HG03066 (cell line): ENCODE data around the gene TTLL3.
"Not testable (repeated sequence)": the region's sequence is repeated elsewhere in the genome, so short reads cannot be mapped to it uniquely, and the experiment has no call there.

ENCODE experiments used
- ATAC-seq: cut with Tn5 transposase; IDR thresholded peaks from one replicate; pipeline ENCODE4 v1.9.1; 2021; ENCODE audit warnings: low read depth; ENCODE audit not compliant: unreplicated experiment

Gene TTLL3, protein sequence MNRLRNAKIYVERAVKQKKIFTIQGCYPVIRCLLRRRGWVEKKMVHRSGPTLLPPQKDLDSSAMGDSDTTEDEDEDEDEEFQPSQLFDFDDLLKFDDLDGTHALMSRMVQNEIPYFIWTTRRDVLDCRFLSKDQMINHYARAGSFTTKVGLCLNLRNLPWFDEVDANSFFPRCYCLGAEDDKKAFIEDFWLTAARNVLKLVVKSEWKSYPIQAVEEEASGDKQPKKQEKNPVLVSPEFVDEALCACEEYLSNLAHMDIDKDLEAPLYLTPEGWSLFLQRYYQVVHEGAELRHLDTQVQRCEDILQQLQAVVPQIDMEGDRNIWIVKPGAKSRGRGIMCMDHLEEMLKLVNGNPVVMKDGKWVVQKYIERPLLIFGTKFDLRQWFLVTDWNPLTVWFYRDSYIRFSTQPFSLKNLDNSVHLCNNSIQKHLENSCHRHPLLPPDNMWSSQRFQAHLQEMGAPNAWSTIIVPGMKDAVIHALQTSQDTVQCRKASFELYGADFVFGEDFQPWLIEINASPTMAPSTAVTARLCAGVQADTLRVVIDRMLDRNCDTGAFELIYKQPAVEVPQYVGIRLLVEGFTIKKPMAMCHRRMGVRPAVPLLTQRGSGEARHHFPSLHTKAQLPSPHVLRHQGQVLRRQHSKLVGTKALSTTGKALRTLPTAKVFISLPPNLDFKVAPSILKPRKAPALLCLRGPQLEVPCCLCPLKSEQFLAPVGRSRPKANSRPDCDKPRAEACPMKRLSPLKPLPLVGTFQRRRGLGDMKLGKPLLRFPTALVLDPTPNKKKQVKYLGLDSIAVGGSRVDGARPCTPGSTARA

DNA sequence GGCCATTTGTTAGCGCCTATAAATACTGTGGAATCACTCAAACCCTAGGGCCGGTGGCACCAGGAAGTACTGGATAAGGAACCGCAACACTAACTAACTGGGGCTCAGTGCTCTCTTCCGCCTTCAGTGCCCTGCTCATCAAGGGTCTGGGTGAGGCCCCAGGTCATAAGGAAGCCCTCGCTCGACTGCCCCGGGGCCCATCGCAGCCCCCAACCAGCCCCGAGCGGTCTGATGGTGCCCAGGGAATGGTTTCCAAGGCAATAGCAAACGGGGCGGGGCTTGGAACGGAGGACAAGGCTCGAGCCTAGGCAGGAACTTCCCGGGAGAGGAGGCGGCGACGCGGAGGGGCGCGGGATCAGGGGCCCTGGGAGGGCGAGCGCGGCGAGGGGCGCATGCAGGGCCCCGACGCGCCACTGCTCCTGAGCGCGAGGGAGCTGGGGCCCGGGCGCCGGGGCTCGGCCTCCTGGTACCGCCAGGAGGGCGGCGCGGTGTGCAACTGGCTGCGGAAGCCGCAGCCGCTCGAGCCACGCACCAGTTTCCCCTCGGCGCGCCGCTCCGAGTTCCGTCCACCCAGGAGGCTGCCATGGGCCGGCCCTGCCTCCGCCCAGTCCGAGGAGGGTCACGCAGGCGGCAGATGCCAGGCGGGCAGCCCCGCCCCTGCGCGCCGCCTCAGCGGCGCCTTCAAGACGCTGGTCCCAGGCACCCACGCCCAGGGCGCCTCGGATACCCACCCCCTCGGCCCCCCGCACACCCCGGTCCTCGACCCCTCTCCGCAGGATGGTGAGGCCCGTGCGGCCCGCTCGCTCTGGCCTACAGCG is at the start of gene TTLL3:
TTLL3 (plus strand) TSS at position 648 of the 818 bp plus-strand sequence. CDS start 400 bp downstream, outside the sequence.
- ATAC-seq, result peak; percentile 48

DNA sequence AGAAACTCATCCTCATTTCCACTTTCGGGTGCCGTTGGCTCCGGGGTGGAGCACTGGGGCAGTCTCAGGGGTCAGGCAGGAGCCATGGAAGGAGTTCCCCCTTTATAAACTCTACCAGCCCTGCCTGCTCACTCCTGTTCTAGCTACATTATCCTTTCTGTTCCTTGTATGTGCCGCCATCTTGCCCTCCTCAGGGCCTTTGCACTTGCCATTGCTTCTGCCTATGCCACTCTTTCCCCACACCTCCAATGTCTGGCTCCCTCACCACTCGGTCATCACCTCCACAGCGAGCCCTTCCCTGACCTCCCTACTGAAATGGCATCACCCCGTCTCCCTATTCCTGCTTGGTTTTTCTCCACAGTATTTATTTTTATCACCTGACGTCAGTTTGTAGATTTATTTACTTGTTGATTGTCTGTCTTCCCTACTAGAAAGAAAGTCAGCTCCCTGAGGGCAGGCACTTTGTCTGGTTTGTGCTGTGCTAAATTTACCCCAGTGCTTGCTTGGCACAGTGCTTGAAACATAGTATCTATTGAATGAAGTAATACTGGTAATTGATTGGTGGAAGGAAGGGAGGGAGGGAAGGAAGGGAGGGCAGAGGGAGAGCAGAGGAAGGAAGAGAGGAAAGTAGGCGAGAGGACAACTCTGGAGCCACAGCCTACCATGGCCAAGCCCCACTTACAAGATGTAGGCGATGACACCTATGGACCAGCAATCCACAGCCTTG is 49.1 kb upstream of the TTLL3 start:
- no peak for ATAC-seq

DNA sequence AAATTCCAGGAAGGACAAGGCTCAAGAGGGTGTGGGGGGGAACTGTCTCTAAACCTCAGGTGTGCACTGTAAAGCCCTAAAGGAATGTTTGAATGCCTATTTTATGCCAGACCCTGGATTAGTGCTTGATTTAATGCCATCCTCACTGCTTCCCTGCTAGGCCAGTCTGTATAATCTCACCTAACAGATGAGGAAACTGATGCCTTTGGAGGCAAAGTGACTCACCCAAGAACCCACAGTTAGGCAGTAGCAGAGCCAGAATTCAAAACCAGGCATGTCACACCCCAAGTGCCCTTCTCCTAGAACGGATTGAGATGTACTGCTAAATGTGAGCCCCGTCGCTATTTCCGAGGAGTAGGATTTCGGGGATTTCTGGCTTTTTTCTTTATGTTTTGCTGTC is 48.1 kb upstream of the TTLL3 start:
- no peak for ATAC-seq

DNA sequence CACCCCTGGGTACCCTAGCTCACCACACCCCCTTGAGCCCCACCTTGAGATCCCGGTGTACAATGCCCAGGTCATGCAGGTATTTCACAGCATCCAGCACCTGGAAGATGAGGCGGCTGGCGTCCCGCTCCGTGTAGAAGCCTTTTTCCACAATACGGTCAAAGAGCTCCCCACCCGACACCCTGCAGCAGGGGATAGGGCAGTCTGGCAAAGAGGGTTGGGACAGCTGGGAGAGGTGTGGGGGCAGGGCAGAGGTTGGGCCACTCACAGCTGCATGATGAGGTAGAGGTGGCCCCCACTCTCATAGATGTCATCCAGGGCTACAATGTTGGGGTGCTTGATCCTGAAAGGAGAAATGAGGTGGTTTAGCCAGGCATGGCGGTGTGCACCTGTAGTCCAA is 47.2 kb upstream of the TTLL3 start:
- no peak for ATAC-seq

DNA sequence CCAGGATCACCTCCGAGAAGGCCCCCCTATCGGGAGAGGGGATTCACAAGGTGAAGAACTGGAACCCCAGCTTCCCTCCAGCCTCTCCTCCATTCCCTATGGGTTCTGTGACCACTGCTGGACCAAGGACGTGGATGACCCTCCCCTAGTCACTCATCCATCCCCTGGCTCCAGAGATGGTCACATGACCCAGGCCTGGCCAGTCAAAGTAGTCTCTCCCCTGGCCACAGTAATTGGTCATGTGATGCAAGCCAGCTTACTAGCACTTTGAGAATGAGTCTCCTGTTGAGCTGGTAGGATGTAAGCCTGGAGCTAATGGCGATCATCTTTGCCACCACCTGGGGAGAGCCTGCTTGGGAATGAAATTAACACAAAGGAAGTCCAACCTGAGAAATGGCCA is 44.2 kb upstream of the TTLL3 start:
- no peak for ATAC-seq

DNA sequence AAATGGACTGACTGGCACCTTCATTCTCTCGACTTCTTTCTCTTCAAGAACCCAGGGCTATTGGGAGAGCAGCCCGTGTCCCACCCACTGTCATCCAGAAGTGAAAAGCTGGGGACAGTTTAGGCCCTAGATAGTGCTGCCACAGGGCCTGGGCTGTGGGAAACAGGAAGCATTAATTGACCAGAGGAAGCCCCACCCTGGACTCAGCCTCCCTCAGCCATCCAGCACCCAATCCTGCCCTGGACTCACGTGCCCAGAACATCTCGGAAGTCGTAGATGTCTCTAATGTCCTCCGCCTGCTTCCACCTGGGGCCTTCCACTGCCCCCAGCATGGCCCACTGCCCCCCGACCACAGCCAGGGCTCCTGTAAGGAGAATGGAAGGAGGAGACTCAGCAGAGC is 42.6 kb upstream of the TTLL3 start:
- no peak for ATAC-seq

DNA sequence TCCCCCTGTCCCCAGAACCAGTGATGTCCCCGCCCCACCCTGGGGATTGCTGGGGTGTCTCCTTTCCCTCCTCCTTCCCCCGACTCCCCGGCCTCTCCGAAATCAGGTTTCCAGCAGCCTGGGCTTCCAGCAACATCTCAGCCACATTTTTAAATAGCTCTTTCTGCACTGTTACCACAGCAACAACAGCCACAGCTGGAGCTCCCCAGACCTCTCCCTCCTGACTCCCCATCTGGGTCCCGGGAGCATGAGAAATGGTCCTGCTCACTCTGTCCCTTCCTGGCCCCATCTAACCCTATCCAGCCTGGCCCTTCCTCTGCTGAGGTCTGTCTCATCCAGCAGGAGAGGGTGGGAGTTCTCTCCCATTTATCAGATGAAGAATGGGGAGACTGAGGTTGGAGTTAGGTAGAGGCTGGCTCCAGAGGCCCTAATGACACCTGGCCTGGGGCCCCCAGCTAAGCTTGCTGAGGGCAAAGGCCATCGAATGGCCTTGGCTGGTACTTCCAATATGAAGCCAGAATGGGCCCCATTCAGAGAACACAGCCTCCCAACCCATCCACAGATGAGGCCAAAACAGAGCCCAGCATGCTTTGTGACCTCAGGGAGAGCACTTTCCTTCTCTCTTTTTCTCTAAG is 41.8 kb upstream of the TTLL3 start:
- ATAC-seq, result no peak

DNA sequence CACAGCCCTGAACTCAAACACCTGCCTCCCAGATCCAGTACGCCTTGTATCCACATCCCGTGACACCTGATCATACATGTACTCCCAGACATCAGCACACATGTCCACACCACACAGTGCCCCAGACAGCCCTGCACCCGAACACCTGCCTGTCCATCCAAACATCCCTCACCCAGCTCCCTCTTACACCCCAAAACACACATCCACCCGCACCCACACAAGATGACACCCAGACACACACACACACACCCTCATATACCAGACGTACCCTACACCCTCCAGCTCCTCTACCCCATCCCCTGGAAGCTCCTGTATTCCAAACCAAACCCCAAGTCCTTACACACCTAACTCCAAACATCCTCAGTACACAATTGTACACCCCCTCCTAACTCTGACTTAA is 41.0 kb upstream of the TTLL3 start:
- no peak for ATAC-seq

DNA sequence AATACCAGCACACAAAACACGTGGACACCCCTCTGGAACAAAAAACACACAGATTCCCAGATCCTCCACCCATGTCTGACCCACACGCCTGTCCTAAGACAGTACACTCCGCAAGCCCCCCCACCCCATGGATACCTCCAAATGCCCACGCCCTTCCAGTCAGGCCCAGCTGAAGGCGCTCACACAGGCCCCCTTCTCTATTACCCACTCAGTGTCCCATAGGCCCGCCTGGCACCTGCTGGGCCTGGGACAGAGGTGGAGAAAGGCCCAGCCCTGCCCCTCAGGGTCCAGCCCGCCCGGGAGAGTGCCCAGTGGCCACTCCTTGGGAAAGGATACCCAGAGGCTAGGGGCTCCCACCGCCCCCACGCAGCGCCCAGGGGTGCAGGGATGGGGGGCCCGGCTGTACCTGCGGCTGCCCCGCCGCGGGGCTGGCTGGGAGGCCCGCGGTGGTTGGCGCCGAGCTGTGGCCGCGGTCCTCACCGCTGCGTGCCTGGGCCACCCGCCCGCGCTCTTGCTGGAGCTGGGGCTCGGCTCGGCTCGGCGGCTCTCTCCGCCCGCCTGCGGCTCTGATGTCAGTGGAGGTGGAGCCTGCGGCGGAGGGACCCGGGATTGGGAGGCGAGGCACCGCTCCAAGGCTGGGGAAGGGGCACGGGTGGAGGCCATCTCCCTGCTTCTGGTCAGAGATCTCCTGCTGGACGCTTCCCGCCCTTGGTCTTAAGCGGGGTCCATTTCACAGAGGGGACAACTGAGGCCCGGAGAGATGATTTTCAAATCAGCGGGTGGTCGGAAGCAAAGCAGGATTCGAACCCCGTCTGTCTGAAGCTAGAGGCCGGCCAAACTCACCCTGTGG is 40.4 kb upstream of the TTLL3 start, which contains the start of gene CAMK1:
CAMK1 (minus strand) TSS at position 522 of the 850 bp plus-strand sequence. CDS start 2,198 bp downstream, outside the sequence.
- ATAC-seq, result no peak

DNA sequence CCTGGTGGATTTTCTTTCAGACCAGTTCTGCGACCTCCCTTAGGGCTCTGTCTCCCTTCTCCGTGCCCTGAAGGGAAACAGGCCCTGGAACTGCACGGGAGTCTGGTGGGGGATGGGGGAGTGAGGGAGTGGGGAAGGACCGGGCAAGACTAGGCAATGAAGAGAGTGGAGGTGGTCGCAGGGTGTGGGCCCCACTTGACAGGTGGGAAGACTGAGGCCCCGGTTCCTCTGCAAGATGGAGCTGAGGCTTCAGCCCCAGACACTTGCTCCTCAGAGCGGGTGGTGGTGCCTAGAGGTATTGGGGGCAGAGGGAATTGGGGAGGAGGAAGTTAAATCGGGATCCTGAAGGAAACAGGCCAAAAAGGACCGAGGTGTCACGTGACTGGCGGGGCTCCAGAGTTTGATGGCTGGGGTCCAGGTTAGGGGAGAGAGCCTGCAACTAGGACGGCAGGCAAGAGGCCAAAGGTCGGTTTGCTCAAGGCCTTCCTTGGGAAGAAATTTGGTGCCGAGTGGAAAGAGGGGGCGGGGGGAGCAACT is 39.7 kb upstream of the TTLL3 start:
- ATAC-seq, result no peak

DNA sequence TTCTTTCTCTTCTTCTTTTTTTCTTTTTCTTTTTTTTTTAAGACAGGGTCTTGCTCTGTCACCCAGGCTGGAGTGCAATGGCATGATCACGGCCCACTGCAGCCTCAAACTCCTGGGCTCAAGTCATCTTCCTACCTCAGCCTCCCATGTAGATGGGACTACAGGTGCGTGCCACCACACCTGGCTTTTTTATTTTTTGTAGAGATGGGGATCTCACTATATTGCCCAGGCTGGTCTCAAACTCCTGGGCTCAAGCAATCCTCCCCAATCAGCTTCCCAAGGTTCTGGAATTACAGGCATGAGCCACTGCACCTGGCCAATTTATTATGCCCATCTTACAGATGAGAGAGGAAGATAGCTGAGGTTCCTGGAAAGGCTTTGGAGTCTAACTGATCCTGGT is 39.1 kb upstream of the TTLL3 start:
- ATAC-seq, result not testable (repeated sequence)

DNA sequence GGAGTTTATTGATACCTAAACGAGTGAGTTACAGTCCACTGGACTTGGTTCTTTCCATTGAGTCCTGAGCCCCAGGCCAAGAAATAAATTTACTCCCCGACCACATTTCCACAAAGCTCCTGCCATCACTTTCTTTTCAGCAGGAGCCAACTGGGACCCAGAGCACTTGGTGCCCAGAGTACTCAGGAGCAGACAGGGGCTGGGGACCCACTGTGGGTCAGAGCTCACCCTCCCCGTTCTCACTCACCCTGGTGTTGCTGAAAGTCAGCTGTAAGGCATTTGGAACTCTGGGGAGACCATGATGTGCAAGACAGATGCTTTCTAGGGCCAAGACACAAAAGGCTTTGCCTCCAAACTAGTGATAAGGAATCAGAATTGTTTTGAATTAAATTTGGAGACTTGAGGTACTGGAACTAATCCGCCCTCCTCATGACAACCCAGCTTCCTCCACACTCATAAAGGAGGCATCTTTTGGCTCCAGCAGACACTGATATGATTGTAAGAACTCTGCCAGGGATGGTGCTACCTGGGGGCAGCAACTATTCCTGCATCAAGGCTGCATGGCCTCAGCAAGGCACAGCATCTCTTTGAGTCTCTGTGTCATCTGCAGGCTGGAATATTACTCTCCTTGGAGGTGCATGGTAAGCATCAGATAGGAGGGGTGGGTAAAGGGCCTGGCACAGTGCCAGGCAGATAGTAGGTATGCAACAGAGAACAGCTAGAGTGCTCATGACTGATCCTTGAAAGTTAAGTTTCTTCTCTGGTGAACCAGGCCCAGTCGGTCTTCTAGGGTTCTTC is 33.0 kb upstream of the TTLL3 start:
- no peak for ATAC-seq

DNA sequence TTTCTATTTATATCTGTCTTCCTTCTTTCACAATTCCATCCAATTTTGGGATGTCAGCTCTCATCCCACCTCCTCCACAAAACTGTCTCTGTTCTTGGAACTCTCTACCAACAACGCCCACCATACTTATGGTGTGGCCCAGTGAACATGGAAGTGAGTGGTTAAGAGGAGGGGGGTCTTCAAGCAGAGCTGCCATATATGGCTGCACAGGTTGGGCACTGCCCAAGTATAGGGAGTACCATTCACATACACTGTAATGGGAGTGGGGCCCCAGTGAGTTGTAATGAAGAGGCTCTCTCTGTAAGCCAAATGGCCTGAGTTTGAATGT is 32.4 kb upstream of the TTLL3 start:
- no peak for ATAC-seq

DNA sequence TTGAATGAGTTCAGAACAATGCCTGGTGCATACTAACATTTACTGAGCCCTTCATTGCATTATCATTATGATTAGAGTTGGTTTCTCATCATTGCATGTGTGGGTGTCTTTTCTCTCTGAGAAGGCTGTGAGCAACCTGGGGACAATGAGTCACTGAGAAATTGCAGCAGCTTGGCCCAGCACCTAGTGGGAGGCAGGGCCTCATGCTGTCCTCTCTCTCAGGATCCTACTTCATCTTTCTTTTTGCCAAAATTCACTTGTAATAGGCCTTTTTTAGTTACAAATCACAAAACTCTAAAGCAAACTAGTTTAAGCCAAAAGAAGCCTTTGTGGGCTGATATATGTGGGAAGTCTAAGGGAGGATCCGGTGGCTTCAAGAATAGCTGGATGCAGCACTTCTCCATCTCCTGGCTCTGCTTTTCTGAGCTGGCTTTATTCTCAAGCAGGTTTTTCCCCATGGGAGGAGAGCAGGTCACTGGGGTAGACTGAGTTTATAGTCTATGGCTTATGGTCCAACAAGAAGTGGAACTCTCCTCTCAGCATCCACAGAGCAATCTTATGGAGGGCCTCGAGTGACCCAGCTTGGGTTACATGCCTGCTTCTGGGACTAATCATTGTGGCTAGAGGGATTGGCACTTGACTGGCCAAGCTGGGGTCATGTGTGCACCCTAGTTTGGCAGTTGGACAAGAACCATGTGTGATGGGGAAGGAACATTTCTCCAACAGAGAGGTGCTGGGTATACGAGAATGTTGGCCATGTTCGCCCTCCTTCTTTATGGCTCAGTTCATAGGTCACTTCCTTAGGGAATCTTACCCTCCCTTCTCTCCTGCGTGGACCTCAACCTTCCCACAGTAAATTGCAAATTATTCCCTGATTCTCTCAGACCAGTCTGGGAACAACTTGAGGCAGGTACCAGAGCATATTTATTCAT is 31.7 kb upstream of the TTLL3 start:
- ATAC-seq, result no peak

DNA sequence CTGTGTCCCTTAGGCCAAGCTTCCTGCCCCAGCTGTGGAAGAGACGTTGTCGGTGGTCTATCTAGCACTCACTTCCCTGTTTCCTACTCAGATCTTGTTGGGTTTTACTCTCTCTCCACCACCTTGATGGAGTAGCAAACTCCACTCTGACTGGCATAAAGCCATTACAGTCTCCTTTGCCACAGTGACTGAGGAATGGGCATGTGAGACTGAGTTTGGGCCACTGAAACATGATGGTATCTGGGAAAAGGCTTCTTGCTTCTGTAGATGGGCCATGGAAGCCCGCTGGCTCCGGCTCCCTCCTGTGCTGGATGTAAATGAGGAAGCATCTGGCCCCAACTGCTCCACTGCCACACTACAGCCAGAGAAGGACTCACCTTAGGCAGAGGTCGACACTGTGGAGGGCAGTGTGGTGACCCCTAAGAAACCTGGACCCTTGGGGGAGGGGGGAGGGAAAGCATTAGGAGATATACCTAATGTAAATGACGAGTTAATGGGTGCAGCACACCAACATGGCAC is 30.9 kb upstream of the TTLL3 start:
- ATAC-seq, result no peak

DNA sequence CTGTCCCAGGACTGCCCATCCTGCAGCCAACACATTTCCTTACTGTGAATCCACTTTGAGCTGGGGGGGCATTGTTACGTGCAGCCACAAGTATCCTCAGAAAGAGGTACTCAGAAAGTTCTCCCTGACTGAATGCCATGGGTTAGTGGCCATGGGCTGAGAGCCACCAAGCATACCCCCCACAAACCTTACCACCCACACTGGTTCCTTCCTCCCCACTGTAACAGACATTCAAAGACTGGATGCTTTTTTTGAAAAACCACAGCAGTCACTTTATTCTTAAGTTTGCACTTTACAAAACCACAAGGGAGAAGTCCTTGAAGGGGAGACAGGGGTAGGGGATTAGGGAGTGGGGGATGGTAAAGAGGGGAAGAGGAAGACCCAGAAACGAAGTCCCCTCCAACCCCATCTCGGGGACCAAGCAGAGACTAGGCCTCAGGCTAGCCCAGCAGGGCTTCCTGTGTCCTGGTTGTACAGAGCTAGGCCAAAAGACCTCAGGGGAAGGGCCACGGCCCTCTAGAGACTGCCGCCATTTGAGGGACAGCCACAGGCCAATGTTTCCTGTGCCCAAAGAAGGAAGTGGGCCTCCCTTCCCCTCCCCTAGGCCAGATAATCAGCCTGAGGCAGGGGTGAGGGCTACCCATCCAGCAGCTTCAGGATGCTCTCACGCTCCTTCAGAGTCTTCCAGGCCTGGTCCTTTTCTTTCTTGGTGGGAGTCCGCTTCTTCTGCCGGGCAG is 30.2 kb upstream of the TTLL3 start:
- peak; percentile 55 for ATAC-seq
